ENCODE results near the gene ELF5.

DNA sequence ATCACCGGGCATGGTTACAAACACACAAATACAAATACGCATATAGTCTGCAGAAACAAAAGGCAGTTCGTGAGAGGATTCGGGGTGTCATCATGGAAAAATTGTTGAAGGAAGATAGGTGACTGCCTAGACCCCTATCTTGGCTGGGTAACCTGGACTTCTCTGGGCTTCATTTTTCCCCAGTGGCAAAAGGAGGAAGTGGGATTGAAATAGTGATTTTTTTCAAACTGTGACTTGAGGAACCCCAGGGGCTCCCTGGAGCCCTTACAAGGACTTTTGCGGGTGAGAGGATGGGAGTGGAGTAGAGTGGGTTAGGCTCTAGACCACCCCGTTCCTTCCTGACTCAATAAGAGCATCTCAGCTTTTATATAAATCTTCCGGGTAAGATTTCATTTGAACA is 1.0 kb upstream of the ELF5 start:
- TF ChIP-seq, protein P1, sequence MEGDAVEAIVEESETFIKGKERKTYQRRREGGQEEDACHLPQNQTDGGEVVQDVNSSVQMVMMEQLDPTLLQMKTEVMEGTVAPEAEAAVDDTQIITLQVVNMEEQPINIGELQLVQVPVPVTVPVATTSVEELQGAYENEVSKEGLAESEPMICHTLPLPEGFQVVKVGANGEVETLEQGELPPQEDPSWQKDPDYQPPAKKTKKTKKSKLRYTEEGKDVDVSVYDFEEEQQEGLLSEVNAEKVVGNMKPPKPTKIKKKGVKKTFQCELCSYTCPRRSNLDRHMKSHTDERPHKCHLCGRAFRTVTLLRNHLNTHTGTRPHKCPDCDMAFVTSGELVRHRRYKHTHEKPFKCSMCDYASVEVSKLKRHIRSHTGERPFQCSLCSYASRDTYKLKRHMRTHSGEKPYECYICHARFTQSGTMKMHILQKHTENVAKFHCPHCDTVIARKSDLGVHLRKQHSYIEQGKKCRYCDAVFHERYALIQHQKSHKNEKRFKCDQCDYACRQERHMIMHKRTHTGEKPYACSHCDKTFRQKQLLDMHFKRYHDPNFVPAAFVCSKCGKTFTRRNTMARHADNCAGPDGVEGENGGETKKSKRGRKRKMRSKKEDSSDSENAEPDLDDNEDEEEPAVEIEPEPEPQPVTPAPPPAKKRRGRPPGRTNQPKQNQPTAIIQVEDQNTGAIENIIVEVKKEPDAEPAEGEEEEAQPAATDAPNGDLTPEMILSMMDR (conservative IDR thresholded peaks at IDR 0.05 in 1 of 2, IDR thresholded peaks at IDR 0.05 in 1 of 2; ENCODE audit: low read depth in 1 of 2, low read length in 2 of 2), result no peak
- TF ChIP-seq EZH2 (IDR thresholded peaks at IDR 0.05; ENCODE audit: low read length, missing control alignments), result no peak
